DMS153 treated with DMSO at 0.1 percent for 48 hours (cell line): ENCODE data around the gene ST3GAL5.
"Not testable (repeated sequence)": the region's sequence is repeated elsewhere in the genome, so short reads cannot be mapped to it uniquely, and the experiment has no call there.

Source experiments
- DNase-seq: peaks from one replicate; lab custom pipeline; 2025; ENCODE audit not compliant: unreplicated experiment; lab: John Stamatoyannopoulos, UW

Gene ST3GAL5

DNA sequence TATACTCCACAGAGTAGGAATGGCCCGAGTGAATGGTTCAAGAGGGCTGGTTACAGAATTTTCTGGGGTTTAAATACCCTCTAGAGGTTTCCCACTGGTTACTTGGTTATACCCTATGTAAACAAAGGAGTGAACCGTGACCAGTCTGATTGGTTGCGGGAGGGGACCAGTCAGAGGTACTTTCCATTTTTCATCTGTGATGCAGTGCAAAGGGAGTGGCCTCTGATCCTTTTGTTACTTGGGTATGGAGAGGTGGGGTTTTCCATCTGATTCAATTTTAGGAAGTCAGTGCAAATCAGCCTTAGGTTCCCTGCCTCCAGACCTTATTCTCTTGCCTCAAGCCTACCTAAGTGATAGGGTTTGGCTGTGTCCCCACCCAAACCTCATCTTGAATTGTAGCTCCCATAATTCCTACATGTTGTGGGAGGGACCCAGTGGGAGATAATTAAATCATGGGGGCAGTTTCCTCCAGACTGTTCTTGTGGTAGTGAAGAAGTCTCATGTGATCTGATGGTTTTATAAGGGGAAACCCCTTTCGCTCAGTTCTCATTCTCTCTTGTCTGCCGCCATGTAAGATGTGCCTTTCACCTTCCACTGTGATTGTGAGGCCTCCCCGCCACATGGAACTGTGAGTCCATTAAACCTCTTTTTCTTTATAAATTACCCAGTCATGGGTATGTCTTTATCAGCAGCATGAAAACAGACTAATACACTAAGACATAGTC is 5.9 kb upstream of the ST3GAL5 start:
- DNase-seq, result not testable (repeated sequence)

DNA sequence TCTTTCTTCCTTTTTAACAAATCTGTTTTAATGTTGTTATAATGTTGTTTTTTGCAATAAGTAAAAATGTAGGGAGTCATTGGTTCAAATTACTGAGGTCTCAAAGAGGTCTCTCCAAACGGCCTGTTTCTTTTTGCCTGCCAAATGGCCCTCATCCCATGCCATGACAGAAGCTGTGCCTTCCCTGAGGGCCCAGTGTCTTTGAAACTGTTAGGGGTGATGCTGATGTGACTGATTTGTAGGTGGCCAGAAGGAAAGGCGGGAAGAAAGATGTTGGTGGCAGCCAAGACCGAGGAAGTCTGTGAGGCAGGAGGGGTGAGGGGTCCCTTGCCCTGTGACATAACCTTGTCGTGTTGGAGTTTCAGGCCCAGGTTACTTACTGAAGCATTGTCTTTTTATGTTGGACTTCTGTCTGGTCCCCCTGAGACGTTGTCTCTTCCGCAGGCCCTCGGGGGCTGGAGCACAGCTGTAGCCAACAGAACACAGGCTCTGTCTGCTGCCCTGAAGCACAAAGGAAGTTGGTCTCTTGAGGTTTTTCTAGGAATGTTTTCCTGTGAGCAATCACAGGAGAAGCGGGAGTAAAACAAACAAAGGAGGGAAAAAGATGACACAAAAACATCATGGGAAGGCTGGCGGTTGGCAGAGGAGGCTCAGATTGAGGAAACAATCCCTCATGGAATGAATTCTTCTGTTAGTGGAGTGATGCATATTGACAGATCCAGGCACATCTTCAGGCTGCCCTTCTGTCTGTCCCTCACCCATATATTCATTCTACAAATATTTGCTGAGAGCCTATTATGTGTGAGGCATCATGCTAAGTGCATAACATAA is 4.9 kb upstream of the ST3GAL5 start:
- DNase-seq, result peak; percentile 12

DNA sequence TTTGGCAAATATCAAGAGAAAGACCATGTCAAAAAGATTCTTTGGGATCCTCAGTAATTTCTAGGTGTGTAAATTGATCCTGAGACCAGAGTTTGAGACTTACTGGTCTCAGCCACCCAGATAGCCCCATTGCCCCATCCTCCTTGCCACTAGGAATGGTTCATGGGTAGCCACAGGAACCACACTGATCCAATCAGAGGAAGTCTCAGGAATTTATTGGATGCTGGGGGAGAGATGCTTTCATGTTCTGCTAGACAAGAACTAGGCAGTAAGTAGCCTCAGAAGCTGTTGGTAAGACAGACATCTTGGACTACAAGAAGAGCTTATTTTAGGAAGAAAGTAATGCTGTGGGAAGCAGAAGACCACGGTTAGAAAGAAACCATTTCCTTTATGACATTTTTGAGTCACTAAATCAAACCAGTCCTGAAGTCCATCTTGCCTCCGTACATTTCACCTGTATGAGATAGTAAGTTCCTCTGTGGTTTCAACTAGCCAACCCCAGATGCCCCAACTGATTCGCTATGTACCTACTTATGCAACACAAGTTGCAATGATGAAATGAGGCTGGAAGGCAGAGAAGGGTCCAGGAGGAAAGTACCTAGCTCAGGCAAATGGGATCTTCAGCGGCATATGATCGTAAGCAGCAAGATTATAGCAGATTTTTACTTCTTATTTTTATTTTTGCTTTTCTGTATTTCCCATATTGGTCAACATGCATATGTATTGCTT is 3.6 kb upstream of the ST3GAL5 start:
- DNase-seq, result no peak

- DNase-seq, result no peak
Observed at GRCh38 chr2:85890522-85891176, 1.9 kb upstream of the ST3GAL5 start.

DNA sequence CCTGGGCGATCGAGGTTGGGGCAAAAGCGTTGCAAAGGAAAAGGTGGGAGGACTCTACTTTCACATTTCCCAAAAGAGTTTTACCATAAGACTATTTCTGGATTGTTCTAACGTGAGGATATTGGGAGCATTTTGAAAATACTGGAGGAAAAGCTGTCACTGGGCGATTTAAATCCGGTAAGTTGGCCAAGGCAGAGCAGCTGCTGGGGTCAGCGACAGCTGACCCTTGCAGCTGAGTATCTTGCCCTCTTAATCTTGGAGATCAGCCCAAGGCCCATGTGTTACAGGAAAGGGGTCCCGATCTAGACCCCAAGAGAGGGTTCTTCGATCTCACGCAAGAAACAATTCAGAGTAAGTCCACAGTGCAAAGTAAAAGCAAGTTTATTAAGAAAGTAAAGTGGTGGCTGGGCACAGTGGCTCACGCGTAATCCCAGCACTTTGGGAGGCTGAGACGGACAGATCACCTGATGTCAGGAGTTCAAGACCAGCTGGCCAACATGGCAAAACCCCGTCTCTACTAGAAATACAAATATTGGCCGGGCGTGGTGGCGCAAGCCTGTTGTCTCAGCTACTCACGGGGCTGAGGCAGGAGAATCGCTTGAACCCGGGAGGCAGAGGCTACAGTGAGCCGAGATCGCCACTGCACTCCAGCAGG is 964 bp upstream of the ST3GAL5 start:
- no peak for DNase-seq

DNA sequence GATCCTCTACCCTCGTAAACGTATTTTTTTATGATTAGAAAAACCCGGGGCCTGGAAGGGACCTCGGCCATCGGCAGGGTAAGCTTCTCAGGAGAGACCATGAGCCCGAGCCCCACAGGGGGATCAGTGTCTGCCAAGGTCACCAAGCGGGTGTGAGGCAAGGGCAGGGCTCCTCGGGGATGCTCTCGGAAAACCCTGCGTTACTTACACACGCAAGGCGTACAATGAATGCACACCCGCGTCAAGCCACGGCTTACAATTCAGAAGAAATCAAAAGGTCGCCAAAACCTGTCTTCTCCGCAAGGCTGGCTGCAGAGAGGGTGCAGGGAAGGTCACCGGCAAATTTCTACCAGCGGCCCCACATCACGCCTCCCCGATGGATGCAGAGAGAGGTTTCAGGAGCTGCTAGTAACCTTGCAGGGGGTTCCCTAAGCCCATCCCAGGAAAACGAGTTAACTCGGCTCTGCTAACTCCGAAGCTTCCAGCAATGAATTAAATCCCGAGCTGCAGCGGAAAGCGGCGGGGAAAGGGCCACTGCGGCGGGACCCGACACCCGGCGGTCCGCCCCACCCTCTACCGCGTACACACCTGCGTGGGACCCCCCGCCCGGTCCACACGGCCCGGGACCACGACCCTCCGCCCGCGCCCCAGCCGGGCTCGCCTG is 638 bp downstream of the ST3GAL5 start:
- no peak for DNase-seq

- DNase-seq, result peak; percentile 29
Observed at GRCh38 chr2:85887566-85888019, 1.2 kb downstream of the ST3GAL5 start.

DNA sequence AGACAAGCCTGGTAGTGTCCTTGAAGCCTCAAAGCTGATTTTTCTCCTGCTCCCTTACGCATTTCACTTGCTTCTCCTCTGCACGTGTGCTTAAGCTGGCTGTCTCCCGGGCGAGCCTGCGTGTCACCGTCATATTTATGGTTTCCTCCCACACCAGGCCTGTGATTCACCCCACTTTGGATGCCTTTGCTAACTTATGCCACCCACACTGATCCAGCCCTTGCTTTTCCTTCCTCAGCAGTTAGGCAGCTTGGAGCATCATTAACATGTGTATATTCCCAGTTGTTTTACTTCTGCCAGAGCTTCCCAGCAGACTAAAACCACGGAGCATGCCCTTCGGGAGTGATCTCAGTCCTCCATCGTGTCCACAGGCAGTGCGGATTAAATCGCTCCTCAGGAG is 2.2 kb downstream of the ST3GAL5 start:
- DNase-seq, result no peak

DNA sequence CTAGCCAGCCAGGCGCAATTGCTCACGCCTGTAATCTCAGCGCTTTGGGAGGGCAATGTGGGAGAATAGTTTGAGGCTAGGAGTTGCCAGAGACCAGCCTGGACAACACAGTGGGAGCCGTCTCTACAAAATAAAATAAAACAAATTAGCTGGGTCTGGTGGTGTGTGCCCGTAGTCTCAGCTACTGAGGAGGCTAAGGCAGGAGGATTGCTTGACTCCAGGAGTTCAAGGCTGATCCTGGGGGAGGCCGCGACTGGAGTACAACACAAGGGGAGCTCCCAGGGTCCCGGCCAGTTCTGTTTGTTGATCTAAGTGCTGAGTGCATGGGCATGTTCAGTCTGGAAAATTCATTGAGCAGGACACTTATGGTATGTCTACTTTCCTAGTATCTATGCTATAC is 2.6 kb downstream of the ST3GAL5 start:
- no peak for DNase-seq

- not testable (repeated sequence) for DNase-seq
Observed at GRCh38 chr2:85881781-85882180, 7.0 kb downstream of the ST3GAL5 start.

DNA sequence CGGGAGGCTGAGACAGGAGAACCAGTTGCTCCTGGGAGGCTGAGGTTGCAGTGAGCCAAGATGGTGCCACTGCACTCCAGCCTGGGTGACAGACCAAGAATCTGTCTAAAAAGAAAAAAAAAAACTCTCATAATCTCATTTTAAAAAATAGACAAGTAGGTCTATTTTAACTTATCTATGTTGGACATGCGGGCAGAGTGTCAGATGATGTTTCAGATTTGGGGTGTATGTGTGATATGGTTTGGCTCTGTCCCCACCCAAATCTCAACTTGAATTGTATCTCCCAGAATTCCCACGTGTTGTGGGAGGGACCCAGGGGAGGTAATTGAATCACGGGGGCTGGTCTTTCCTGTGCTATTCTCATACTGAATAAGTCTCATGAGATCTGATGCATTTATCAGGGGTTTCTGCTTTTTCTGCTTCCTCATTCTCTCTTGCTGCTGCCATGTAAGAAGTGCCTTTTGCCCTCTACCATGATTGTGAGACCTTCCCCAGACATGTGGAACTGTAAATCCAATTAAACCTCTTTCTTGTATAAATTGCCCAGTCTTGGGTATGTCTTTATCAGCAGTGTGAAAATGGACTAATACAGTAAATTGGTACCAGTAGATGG is 8.0 kb downstream of the ST3GAL5 start:
- DNase-seq, result not testable (repeated sequence)

DNA sequence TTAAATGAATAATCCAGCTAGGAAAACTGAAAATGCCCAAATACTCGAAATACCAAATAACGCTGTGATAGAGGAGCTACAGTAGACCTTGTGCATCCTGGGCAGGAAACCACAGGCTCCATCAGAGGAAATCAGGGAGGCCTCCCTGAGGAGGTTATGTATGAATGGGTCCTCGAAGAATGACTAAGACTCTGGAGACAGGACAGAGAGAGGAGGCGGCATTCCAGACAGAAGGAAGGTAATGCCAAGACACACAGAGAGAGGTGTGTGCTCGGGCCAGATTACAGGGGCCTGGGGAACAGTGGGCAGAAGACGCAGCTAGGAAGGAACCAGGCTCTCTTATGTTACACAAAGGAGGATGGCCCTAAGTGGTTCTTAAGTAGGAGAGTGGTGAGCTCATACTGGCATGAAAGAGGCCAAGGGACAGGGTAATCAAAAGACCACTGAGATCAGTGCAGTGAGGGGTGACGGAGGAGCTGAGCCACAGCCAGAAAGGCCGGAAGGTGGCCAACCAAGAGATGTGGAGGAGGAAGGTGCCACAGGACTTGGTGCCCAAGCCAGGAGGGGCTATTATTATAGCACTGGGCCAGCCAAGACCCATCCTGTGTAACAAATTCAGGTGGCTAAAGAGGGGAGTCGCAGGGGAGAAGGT is 9.9 kb downstream of the ST3GAL5 start:
- no peak for DNase-seq

DNA sequence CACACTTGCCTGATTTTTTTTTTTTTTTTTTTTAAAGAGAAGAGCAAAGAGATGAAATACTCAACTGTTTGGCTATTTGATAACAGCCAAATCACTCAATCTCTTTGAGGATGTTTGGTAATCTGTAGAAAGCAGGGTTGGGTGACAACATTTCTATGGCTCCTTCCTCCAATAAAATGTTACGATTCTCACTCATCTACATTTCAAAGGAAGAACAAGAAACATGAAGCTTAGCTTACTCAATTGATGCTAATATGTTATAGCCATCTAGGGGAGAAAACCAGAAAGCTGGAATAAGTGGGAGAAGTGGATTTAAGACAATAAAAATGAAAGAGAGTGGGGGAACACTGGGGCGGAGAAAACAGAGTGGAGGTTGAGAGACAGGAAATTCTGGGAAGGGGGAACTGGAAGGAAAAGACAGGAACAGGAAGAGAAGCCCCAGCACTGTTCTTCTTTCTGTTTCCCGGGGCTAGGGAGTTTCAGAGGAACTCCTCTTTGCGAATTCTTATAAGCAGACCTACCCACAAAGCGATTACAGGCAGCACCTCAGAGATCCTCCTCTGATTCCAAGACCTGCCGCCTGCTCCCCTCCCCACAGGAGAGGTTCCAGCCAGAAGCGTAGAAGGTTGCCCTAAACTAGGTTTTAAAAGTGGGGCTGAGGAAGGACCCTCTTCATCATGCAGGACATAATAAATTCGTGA is 13.3 kb downstream of the ST3GAL5 start:
- DNase-seq, result no peak

DNA sequence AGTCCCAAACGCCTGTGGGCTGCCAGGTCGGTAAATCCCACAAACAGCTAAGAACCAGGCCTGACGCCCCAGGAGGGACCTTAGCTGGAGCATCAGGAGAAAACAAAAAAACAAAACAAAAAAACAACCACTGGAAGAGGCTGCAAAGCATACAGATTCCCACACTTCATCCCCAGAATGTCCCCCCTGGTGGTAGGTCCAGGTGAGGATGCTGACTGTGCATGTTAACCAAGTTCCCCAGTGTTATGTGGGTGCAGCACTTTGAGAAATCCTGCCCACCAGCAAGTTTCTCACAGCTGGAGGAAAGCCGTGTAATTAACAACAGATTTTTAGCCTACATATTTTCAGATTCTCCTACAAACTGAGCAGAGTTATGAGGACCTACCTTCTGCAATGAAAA is 15.1 kb downstream of the ST3GAL5 start:
- DNase-seq, result no peak

- DNase-seq, result no peak
Observed at GRCh38 chr2:85872536-85873161, 16.1 kb downstream of the ST3GAL5 start.

GRCh38 chr2:85871494-85872164 is 17.2 kb downstream of the ST3GAL5 start:
- no peak for DNase-seq

DNA sequence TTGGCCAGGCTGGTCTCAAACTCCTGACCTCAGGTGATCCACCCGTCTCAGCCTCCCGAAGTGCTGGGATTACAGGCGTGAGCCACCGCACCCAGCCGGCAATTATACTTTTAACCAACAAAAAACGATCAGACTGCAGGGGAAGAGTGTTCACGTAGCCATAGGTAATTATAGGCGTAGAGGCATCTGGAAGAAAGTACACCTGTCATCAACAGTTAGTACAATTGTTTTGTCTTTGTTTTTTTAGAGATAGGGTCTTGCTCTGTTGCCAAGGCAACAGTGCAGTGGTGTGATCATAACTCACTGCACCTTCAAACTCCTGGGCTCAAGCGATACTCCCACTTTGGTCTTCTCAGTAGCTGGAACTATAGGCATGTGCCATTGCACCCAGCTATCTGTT is 20.0 kb downstream of the ST3GAL5 start:
- no peak for DNase-seq
